SK-N-MC (cell line): Measurements from ENCODE around the gene CRTC3.

Experiments used
- DNase-seq: peaks from one replicate; pipeline ENCODE4 v3.0.0-alpha.2; 2011; ENCODE audit warnings: low read depth, low spot score
- H3K27ac ChIP-seq: fragments of 200-600 bp; sonication (generic); 2 replicates; pipeline ENCODE4 v1.5.1; 2016; ENCODE audit warnings: mixed run types
- H3K36me3 ChIP-seq: fragments of 200-600 bp; sonication (generic); 2 replicates; pipeline ENCODE4 v1.6.1; 2017; ENCODE audit warnings: antibody characterized with exemption, low read length, mixed read lengths; ENCODE audit not compliant: insufficient read depth
- H3K4me3 ChIP-seq: fragments of 200-600 bp; sonication (generic); 2 replicates; pipeline ENCODE4 v1.5.1; 2016
- H3K9ac ChIP-seq: fragments of 200-600 bp; sonication (generic); 2 replicates; pipeline ENCODE4 v1.8.0; 2017; ENCODE audit warnings: mixed run types, mixed read lengths; ENCODE audit not compliant: insufficient read length
- H3K9me3 ChIP-seq: fragments of 200-600 bp; sonication (generic); 2 replicates; pipeline ENCODE4 v1.6.1; 2017; ENCODE audit warnings: low read depth, mild to moderate bottlenecking, antibody characterized with exemption, low read length, moderate library complexity, mixed read lengths
- EZH2 ChIP-seq: fragments of 200-600 bp; sonication (generic); IDR thresholded peaks from one replicate; pipeline ENCODE4 v1.6.1; 2017; ENCODE audit warnings: antibody characterized with exemption
- FOXP2 ChIP-seq: optimal IDR thresholded peaks from 2 replicates; pipeline ENCODE3; 2011; ENCODE audit warnings: mild to moderate bottlenecking, moderate library complexity; ENCODE audit not compliant: insufficient read depth; ENCODE audit errors: extremely low read length, control extremely low read depth
- POLR2AphosphoS5 ChIP-seq: IDR thresholded peaks from 2 replicates; pipeline ENCODE4 v1.6.1; 2012; ENCODE audit warnings: mild to moderate bottlenecking, low read depth, low read length, borderline replicate concordance

CRTC3 gene

DNA sequence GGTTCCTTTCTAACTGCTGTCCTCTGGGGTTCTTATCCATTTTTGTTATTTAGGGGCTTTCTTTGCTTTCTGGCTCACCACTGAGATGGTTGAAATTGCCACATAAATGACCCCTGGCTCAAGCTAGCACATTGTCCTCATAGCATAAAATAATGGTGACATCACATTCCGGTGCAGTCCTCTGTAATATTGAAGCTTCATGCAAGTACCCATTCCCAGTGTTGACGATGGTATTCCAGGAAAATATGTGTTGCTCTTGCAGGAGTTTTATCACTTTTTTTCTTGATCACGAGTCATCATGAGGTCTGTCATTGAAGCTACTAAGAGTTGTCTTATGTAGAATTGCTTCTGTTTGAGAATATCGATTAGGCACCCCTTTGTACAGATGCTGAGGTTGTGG lies 56.1 kb downstream of the CRTC3 start:
- no peak for DNase-seq
- Histone ChIP-seq H3K9ac (no peak overlapping the region), H3K4me3 (no peak overlapping the region), H3K27ac (no peak overlapping the region), H3K36me3 (no peaks in the 10 kb centered on the region), H3K9me3 (no peaks in the 10 kb centered on the region)
- no peak for TF ChIP-seq FOXP2
- TF ChIP-seq EZH2 = no peak

- Histone ChIP-seq H3K4me3 (no peak overlapping the region), H3K9me3 (no peaks in the 10 kb centered on the region), H3K9ac (no peak overlapping the region), H3K27ac (no peak overlapping the region), H3K36me3 (no peaks in the 10 kb centered on the region)
- TF ChIP-seq FOXP2 (no peak), POLR2AphosphoS5 (no peak), EZH2 (no peak)
- DNase-seq = no peak
Measured at GRCh38 chr15:90586948-90587347, 57.2 kb downstream of the CRTC3 start.

- no peaks in the 10 kb centered on the region for H3K36me3 ChIP-seq
- no peak for TF ChIP-seq POLR2AphosphoS5
- no peak for TF ChIP-seq EZH2
- TF ChIP-seq FOXP2 = no peak
- no peak overlapping the region for H3K4me3 ChIP-seq
- H3K9ac ChIP-seq = no peak overlapping the region
- no peak overlapping the region for H3K27ac ChIP-seq
- no peak for DNase-seq
- H3K9me3 ChIP-seq = no peaks in the 10 kb centered on the region
Measured at GRCh38 chr15:90588427-90588826, 58.7 kb downstream of the CRTC3 start.

DNA sequence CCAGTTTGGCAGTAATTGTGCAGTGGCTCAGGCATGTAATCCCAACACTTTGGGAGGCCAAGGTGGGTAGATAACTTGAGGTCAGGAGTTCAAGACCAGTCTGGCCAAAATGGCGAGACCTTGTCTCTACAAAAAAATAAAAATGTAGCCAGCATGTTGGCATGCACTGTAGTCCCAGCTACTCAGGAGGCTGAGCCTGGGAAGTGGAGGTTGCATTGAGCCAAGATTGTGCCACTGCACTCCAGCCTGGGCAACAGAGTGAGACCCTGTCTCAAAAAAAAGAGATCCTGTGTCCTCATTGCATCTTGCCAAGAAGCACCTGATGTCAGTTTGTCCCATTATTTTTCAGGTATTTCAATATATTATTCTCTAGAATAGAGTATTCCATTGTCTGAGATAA lies 61.8 kb downstream of the CRTC3 start:
- Histone ChIP-seq H3K4me3 (peak overlapping the region; percentile 30; the same call in 1 of the 2 replicates), H3K9ac (peak overlapping the region; percentile 19)
- TF ChIP-seq FOXP2 = no peak
- TF ChIP-seq EZH2 = no peak
- TF ChIP-seq POLR2AphosphoS5 = no peak

DNA sequence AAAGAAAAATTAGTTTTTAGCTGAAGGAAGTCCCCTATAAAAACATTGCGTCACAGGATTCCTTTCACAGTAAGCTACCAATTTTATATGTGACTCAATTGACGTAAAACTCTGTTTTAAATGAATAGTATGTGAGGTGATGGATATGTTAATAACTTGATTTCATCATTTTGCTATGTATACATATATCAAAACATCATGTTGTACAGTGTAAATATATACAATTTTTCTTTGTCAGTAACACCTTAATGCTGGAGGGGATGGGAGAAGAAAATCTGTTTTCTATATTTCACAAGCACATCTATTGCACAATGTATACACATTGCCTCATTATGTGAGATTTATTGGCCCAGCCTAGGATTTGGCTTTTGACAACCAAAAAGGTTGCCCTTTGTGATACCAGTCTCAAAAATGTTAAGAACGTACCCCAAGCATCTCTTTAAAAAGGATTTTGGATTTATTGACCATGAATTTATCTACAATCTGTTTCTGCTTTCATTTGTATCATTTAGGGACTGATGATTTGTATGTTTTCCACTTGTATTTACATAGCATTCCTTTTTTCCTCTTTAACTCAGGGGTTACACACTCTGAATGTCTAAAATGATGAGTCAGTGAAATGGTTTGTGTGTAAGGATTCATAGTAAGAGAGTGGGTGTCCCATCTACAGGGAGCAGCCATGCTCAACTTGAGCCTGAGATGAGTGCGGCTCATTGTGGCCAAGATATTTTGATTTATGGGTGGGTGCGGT lies 62.6 kb downstream of the CRTC3 start:
- peak; percentile 61 for DNase-seq
- Histone ChIP-seq H3K9ac (peak overlapping the region; percentile 19), H3K36me3 (no peaks in the 10 kb centered on the region), H3K9me3 (no peaks in the 10 kb centered on the region), H3K4me3 (peak overlapping the region; percentile 30; the same call in 1 of the 2 replicates), H3K27ac (peak overlapping the region; percentile 94)
- TF ChIP-seq FOXP2 (peak; percentile 39), EZH2 (no peak)

More for the DNA sequence above, 61.8 kb downstream of the CRTC3 start:
- Histone ChIP-seq H3K36me3 (no peaks in the 10 kb centered on the region), H3K27ac (peak overlapping the region; percentile 94), H3K9me3 (no peaks in the 10 kb centered on the region)
- DNase-seq = no peak

DNA sequence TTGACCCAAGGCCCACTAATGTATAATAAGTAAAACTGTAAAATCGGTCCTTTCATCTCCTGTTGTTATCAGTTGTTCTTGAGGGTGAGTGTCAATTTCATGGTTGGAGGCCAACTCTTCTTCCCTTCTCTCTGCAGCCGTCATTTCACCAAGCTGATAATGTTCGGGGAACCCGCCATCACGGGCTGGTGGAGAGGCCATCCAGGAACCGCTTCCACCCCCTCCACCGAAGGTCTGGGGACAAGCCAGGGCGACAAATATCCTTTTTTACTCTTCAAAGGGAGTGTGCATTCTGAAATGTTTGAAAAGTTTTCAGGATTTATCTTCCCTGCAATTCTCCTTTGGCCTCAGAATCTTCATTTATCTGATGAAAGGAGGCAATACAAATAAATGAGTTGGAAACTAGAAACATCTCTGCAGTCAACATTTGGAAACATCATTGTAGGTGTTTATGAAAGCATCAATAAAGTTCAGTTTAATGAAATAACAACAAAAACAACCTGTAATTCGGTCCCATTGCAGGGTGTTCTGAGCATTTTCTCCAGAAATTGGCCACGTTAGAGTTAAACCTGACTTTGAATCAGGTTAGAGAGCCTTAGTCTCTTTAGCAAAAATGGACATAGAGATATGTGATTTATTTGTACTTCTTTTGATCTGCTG lies 63.9 kb downstream of the CRTC3 start:
- H3K27ac ChIP-seq = no peak overlapping the region
- H3K4me3 ChIP-seq = no peak overlapping the region

GRCh38 chr15:90594301-90594738 lies 64.6 kb downstream of the CRTC3 start:
- no peak overlapping the region for H3K27ac ChIP-seq
- TF ChIP-seq FOXP2 (no peak), POLR2AphosphoS5 (no peak), EZH2 (no peak)

More for the DNA sequence above, 63.9 kb downstream of the CRTC3 start:
- DNase-seq = no peak
- Histone ChIP-seq H3K9ac (no peak overlapping the region), H3K36me3 (no peaks in the 10 kb centered on the region), H3K9me3 (no peaks in the 10 kb centered on the region)
- no peak for TF ChIP-seq POLR2AphosphoS5
- no peak for TF ChIP-seq EZH2
- no peak for TF ChIP-seq FOXP2

DNA sequence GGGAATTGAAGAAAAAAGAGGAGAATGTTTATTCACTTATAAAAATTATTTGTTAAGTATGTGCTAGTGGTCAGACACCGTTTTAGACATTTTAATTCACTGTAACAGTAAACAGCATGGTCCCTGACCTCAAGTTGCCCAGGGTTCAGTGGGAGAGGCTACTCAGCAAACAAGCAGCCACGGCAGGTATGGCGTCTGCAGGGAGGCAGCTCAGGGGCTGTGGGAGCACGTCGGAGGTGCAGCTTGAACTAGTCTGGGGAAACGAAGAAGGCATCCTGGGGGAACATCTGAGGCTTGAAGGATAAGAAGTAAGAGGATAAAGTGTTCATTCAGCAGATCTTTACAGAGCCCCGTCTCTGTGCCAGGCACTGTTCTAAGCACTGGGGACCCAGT lies 66.0 kb downstream of the CRTC3 start:
- Histone ChIP-seq H3K9ac (no peak overlapping the region), H3K4me3 (no peak overlapping the region), H3K9me3 (no peaks in the 10 kb centered on the region), H3K27ac (no peak overlapping the region), H3K36me3 (no peaks in the 10 kb centered on the region)
- no peak for TF ChIP-seq EZH2
- no peak for TF ChIP-seq POLR2AphosphoS5
- TF ChIP-seq FOXP2 = no peak
- DNase-seq = no peak

More at GRCh38 chr15:90594301-90594738, 64.6 kb downstream of the CRTC3 start:
- no peak for DNase-seq
- Histone ChIP-seq H3K9me3 (no peaks in the 10 kb centered on the region), H3K36me3 (no peaks in the 10 kb centered on the region), H3K4me3 (no peak overlapping the region), H3K9ac (no peak overlapping the region)
